ENCODE measurements around the gene MBLAC2.

DNA sequence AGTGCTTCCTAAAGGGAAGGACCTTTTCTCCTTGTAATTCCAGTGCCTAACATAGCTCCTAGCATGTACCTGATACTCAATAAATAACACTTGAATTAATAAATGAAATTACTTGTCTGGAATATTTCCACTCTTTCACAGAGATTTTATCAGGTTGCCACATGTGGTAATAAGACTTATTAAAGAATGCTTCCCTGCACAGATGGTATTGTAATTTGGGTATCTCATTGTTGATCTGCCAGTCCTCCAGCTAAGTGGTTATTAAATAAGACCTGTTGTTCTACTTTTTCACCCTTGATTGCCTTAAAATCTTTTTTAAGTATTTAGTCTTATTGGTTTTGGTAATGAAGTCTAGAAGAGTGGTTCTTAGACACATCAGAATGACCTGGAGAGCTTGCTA, 36.9 kb downstream of the MBLAC2 start:
- TF ChIP-seq, protein P1, sequence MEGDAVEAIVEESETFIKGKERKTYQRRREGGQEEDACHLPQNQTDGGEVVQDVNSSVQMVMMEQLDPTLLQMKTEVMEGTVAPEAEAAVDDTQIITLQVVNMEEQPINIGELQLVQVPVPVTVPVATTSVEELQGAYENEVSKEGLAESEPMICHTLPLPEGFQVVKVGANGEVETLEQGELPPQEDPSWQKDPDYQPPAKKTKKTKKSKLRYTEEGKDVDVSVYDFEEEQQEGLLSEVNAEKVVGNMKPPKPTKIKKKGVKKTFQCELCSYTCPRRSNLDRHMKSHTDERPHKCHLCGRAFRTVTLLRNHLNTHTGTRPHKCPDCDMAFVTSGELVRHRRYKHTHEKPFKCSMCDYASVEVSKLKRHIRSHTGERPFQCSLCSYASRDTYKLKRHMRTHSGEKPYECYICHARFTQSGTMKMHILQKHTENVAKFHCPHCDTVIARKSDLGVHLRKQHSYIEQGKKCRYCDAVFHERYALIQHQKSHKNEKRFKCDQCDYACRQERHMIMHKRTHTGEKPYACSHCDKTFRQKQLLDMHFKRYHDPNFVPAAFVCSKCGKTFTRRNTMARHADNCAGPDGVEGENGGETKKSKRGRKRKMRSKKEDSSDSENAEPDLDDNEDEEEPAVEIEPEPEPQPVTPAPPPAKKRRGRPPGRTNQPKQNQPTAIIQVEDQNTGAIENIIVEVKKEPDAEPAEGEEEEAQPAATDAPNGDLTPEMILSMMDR (conservative IDR thresholded peaks at IDR 0.05; ENCODE audit: low read depth in 2 of 2) = no peak
- TF ChIP-seq POLR2AphosphoS5 (IDR thresholded peaks at IDR 0.05; ENCODE audit: low read depth) (no peak), NANOG (IDR thresholded peaks at IDR 0.05; ENCODE audit: borderline replicate concordance) (no peak), CREB1 (CRISPR knock-in tag; IDR thresholded peaks at IDR 0.05; ENCODE audit: low read depth) (no peak), EZH2phosphoT487 (IDR thresholded peaks at IDR 0.05; ENCODE audit: unreplicated experiment) (no peak), EZH2 (IDR thresholded peaks at IDR 0.05; ENCODE audit: low read depth, unreplicated experiment) (no peak), JUNB (IDR thresholded peaks at IDR 0.05; ENCODE audit: unreplicated experiment) (no peak), REST (IDR thresholded peaks at IDR 0.05; ENCODE audit: unreplicated experiment) (no peak), ETS1 (IDR thresholded peaks at IDR 0.05) (no peak), ZNF114 (CRISPR knock-in tag; IDR thresholded peaks at IDR 0.05) (no peak), STAT1 (IDR thresholded peaks at IDR 0.05; ENCODE audit: unreplicated experiment) (no peak), ZNF462 (CRISPR knock-in tag; IDR thresholded peaks at IDR 0.05) (no peak)

All from GM23338 (cell line).